Neutrophil (primary cell): ENCODE measurements around the gene TGOLN2.

ENCODE experiments used
- H3K27ac ChIP-seq: fragments of 200-600 bp; sonication (generic); 2 replicates; pipeline ENCODE4 v1.5.1; 2016; ENCODE audit warnings: mild to moderate bottlenecking, moderate library complexity
- H3K27me3 ChIP-seq: fragments of 200-600 bp; sonication (generic); 2 replicates; pipeline ENCODE4 v1.6.0; 2016; ENCODE audit warnings: mild to moderate bottlenecking
- H3K36me3 ChIP-seq: fragments of 200-600 bp; sonication (generic); 2 replicates; pipeline ENCODE4 v1.5.1; 2017
- H3K4me1 ChIP-seq, 2 experiments: fragments of 200-600 bp in 1 of 2; sonication (generic) in 1 of 2; 1 replicate in 1 of 2; 2 replicates in 1 of 2; pipeline versions ENCODE4 v1.5.1 to v1.6.1; 2013 to 2016; ENCODE audit warnings: low read depth in 1 of 2, low read length in 1 of 2, mild to moderate bottlenecking in 1 of 2, moderate library complexity in 1 of 2; ENCODE audit not compliant: control insufficient read depth in 1 of 2, insufficient read depth in 1 of 2
- H3K4me3 ChIP-seq, 2 experiments: fragments of 200-600 bp in 1 of 2; sonication (generic) in 1 of 2; 1 replicate in 1 of 2; 2 replicates in 1 of 2; pipeline ENCODE4 v1.5.1; 2013 to 2016; ENCODE audit warnings: low read depth in 1 of 2, low read length in 1 of 2, mild to moderate bottlenecking in 1 of 2, moderate library complexity in 1 of 2
- H3K9me3 ChIP-seq: fragments of 200-600 bp; sonication (generic); 2 replicates; pipeline ENCODE4 v1.5.1; 2016
- TF ChIP-seq, protein P1 (sequence below): fragments of 200-600 bp; sonication (generic); IDR thresholded peaks from 2 replicates; pipeline ENCODE4 v1.5.1; 2016; ENCODE audit warnings: antibody characterized with exemption

TGOLN2 gene

DNA sequence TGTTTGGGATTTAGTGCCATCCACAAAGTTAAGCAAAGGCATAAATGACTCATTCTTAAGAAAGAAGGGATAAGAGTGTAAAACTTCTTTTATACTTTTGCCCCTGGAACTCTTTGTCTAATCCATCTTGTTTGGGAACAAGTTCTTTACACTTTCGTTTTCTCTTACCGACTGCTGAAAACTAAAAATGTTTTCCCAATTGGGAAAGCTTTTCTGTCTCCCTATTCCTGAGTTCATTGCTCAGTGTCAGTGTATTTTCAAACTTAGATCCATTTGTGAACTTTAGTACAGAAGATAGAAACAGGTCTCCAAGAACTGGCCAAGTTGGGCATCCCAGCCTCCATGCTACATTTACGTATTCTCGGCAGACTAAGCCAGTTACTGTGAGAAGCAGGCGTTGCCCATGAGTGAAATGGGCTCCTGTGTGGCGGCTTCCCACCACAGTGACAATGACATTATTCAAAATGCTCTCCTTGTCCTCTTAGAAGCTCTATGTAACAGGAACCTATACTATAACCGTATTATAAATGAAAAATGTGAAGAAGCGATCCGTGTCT, 51.7 kb downstream of the TGOLN2 start:
- H3K27ac ChIP-seq, result no peak overlapping the region
- no peaks in the 10 kb centered on the region for H3K4me1 ChIP-seq
- H3K9me3 ChIP-seq, result no peaks in the 10 kb centered on the region
- H3K27me3 ChIP-seq, result no peaks in the 10 kb centered on the region
- TF ChIP-seq, protein P1, sequence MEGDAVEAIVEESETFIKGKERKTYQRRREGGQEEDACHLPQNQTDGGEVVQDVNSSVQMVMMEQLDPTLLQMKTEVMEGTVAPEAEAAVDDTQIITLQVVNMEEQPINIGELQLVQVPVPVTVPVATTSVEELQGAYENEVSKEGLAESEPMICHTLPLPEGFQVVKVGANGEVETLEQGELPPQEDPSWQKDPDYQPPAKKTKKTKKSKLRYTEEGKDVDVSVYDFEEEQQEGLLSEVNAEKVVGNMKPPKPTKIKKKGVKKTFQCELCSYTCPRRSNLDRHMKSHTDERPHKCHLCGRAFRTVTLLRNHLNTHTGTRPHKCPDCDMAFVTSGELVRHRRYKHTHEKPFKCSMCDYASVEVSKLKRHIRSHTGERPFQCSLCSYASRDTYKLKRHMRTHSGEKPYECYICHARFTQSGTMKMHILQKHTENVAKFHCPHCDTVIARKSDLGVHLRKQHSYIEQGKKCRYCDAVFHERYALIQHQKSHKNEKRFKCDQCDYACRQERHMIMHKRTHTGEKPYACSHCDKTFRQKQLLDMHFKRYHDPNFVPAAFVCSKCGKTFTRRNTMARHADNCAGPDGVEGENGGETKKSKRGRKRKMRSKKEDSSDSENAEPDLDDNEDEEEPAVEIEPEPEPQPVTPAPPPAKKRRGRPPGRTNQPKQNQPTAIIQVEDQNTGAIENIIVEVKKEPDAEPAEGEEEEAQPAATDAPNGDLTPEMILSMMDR, result no peak
- no peak overlapping the region for H3K4me3 ChIP-seq
- no peaks in the 10 kb centered on the region for H3K36me3 ChIP-seq

DNA sequence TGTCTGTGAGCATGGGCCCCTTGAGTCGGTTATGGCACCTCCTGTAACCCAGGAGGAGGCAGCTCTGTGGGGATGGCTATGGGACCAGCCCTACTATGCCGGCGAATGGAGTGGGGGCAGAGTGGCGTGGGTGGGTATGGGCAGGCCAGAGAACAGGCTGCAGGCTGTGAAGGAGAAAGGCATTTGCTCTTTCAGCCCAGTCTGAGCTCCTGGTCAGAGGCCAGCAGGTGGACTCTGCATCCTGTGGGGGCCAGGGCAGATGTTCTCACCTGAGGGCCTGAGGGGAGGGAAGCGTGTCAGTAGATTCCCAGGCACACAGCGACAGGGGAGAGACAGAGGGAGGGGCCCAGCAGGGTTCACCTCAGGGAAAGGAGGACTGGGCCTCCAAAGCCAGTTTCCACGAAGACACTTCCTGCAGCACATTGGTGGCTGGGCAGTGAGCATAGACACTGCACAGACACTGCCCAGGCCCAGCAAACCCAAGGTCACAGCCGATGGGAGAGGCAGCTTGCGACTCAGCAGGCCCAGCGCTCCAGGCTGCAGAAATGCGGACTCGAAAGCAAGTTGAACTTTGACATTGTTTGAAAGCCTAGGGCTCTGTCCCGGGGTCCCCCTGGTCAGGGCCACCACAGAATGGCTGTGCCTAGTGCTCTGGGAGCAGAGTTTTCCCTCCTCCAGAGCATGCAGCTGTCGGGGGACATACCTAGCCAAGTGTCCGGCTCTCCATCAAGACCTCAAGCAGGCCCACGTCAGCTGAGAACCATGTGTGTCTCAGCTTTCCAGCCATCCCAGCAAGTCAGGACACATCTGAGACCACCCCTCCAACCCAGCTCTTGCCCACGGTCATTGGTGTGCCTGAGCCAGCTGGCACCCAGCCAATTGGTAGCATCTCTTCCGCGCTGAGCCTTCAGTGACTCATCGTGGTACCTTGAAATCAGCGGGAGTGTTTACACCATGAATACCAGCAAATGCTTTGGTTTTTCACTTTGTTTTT, 53.8 kb downstream of the TGOLN2 start:
- Histone ChIP-seq H3K36me3 (no peaks in the 10 kb centered on the region), H3K27me3 (no peaks in the 10 kb centered on the region), H3K4me1 (no peaks in the 10 kb centered on the region), H3K4me3 (no peak overlapping the region), H3K9me3 (no peaks in the 10 kb centered on the region), H3K27ac (no peak overlapping the region)
- TF ChIP-seq, protein P1, result no peak

DNA sequence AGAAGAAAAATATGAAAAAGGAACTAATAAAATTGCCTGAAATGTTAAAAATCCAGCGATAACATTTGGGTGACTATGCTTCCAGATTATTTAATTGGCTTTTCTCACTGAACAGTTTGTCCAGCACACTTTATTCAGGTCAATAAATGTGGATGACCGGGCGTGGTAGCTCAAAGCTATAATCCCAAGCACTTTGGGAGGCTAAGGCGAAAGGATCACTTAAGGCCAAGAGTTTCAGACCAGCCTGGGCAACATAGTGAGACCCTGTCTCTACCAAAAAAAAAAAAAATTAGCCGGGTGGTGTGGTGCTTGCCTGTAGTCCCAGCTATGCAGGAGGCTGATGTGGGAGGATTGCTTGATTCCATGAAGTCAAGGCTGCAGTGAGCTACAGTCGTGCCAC, 55.4 kb downstream of the TGOLN2 start:
- H3K9me3 ChIP-seq, result no peaks in the 10 kb centered on the region
- no peaks in the 10 kb centered on the region for H3K36me3 ChIP-seq
- no peak overlapping the region for H3K27ac ChIP-seq
- H3K4me1 ChIP-seq, result no peaks in the 10 kb centered on the region
- H3K4me3 ChIP-seq, result no peak overlapping the region
- H3K27me3 ChIP-seq, result no peaks in the 10 kb centered on the region
- TF ChIP-seq, protein P1, result no peak

DNA sequence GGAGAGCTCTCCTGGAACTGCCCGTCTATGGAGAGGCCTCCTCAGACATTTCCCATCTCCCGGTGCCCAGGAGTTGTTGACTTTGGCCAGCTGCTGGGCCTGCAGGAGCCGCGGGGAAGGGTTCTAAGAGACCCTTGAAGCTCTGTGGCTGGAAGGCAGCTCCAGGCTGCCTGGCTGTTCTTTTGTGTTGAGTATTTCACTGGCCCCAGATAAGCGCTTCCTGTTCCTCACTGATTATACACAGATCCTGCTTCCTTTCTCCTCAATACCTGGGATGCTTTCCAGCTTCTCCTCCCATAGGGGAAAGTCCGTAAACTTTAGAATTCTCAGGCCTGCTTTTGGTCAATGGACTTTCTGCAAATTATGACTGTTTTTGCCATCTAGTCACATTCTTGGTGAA, 57.8 kb downstream of the TGOLN2 start:
- H3K27me3 ChIP-seq, result peaks cover 2% of the 10 kb centered on the region
- H3K27ac ChIP-seq, result no peak overlapping the region
- no peaks in the 10 kb centered on the region for H3K36me3 ChIP-seq
- H3K4me1 ChIP-seq, result no peaks in the 10 kb centered on the region
- TF ChIP-seq, protein P1, result no peak
- H3K9me3 ChIP-seq, result no peaks in the 10 kb centered on the region
- H3K4me3 ChIP-seq, result no peak overlapping the region
